GOT3 (cell line): ENCODE data around the gene ABL1.

Experiments used
- DNase-seq: peaks from one replicate; lab custom pipeline; 2025; ENCODE audit warnings: mixed read lengths; lab: John Stamatoyannopoulos, UW

Gene ABL1

DNA sequence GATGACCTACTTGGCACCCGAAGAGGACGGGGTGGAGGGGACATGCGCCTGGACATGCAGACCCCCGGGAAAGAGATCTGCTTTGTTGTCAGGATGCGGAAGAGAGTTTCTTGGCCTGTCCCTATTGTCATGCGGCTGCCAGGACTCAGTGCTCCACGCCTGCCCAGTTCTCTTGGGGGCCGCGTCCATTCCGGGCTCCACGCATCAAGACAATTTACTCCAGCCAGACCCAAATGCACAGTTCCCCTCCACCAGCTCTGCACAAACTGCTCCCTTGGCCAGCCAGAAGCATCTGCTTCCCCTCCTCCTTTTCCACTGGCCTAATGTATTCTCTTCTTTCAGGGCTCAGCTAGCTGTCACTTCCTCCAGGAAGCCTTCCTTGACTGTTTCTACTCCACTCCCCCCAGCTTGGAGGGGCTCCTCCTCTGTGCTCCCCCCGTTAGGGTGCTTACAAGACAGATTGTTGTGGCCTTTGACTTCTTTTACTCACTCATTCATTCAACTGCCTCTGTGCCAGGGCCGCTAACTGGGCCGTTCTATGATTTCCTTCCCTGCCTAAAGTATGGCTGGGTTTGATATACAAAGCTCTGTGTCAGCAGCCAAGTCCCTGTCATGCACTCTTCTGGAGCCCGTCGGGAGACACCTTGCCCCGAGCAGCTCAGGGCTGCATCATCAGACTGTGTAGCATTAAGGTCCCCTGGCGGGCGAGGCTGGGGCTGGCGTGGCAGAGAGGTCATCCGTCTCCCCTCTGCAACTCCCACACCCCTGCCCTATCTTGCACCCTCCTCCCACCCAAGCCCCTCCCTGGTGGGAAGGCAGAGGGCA lies 97.4 kb downstream of the ABL1 start:
- DNase-seq, result no peak

DNA sequence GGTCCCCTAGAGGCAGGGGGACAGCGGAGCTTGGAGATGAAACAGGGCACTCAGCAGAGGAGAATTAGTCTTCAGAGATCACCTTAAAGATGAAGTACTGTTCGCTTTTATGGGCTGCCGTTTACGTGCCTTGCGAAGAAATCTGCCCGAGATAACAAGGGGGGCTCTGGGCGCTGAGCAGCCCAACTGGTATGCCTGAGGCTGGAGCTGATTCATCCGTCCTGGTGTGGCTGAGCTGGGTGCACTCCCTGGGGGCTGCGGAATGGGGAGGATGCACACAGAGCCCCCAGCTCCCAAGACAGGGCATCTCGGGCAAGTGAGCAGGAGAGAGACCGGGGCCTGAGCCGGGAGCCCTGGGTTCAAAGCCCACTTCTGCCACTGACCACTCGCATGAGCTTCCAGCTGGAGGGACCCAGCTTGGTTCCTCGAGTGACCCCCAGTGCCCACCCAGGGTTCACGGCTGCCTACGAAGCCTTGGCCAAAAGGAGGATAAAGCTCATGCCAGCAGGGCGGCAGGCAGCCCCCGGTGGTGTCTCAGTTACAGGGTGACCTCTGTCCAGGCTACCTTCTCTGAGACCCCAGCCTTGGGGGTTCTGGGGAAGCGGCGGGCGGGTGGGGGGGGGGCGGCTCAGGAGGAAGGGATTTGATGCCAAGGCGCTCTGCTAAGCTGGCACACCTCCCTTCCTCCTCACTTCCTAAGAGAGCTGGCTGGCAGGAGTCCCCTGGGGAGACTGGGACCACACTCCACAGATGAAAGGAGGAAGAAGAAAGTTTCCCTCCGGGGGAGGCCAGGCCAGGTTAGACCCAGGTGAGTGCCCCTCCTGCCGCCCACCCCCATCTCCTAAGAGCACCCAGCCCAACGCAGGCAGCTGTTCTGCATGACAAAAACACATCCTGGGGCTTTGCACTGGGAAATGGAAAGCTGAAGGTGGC lies 98.3 kb downstream of the ABL1 start:
- no peak for DNase-seq

DNA sequence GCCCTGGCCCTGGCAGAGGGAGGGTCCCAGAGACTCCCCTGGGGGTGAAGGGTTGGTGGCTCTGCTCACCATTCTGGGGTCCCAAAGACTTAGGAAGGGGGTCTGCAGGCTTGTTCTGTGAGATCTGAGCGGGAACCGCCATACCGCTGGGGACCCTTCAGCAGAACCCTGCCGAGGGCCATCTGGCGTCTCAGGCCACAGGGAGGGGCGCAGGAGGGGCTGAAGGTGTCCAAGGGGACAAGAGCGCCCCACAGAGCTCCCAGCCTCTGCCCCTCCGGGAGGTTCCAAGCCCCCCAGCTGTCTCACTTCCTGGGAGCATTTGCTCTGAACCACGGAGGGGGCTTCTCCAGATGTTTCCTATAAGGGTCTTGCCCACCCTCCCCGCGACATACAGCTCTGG lies 99.2 kb downstream of the ABL1 start:
- no peak for DNase-seq

DNA sequence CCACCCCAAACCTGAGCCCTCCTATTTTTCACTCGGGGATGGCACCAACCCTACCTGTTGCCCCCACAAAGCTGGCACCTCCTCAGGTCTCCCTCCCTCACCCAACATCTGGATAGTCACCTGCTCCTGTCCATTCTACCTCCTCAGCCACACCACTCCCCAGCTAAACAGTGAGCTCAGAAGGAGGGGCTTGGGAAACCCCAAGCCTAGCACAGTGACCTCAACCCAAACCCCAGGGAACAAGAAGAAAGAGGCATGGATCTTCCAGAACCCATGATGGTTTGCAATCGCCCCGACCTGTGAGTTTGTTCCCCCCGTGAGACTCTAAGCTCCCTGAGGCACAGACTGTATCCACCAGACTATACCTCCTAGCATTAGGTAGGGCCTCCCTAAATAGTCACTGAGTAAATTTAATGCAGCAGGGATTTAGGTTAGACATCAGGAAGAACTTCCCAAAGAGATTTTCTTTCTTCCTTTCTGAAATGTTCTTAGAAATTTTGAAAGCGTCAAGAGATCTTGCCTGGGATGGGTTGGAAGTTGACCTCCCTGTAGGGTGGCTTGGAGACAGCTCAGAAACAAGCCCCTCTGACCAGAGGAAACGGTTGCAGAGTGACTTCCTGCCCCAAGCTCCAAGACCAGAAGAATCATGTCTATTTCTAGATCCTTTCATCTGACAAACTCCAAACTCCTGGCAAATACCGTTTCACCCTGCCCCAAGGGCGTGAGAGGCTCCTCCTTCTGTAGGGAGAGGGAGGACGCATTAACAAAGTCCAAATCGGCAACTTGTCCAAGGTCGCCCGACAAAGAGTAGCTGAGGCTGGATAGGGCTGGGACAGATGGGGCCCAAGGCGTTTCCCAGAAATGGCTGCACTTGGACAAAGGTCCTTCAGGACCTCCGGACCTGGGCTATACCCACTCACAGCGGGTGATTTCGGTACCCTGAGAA lies 99.9 kb downstream of the ABL1 start:
- no peak for DNase-seq

DNA sequence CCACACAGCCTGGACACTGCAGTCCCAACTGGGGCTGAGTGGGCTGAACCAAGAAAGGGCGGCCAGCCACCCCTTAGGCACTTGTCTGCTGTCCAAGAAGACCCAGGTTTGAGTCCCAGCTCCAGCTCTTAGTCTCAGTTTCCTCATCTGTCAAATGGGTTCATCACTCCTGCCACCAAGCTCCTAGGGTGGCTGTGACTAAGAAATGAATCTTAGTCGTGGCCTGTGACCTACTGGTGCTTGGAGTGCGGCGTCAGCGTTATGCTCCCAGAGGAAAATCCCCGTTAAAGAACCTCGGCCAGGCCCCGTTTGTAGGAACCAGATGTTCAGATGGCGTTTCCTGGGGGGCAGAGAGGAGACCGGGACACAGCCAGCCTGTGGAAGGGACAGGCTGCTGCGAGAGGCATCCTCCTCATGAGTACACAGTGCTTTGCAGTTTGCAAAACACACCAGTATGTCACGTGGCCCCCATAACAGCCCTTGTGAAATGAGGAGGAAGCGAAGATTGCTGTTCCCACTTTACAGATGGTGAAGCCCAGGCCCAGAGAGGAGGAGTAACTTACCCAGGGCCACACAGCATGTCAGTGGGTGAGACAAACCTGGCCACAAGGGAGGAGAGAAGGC lies 100.7 kb downstream of the ABL1 start:
- DNase-seq, result no peak

DNA sequence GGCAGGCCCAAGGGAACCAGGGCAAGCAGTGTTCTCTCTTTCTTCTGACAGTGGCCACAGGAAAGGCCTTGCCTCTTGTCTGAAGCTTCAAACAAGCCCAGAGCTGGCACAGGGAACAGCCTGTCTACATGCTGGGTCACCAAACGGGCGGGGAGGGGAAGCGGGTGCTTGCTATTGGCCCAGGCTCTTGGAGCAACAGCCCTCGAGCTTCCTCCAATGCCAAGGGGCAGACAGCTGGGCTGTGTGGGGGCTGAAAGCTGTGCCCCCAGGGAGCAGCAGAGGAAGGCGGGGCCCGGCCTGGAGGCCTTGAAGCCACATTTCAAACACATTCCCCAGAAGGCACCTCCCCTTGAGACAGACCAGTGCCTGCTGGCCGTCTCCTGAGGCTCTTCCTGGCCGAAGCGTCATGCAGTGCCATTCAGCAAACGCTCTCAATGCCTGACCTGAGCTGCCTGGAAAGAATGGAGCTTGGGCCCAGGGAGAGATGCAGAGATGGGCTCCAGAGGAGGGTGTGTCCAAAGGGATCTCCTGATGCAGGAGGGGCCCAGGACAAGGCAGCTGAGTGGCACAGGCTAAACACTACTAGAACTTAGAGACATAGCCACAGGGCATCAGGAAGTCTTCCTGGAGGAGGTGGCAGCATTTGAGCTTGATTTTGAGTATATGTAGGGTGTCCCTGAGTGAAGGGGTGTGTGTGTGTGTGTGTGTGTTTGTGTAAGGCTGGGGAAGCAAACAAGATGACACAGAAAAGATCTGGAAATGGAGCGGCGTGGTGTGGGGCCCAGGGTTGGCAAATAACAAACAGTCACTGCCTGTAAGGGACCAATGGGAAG lies 101.4 kb downstream of the ABL1 start:
- no peak for DNase-seq
